ENCODE data around the gene LYRM2.
A peak's percentile ranks its signal among the peaks of the same experiment; 100 is the strongest.

Gene LYRM2

DNA sequence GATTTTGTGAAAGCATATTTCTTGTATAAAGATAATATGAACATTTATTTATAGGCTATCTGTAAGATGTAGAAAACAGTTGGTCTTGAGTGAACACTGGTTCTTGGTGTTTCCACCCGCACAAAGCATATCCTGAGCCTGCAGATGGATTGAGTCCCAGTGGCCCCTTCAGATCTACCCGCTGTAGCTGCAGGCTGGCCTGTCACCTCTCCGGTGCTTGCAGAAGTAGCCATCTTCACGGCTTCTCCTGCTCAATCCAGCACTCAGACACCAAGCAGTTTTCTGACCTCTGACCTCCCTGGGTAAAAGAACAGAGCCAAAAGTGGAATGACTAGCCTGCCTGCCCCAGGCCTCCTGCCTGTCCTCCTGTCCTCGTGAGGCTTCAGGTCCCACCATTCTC, 22.7 kb downstream of the LYRM2 start:
- DNase-seq (ENCODE audit: low read depth in 2 of 2) = no peak
- TF ChIP-seq, protein P1, sequence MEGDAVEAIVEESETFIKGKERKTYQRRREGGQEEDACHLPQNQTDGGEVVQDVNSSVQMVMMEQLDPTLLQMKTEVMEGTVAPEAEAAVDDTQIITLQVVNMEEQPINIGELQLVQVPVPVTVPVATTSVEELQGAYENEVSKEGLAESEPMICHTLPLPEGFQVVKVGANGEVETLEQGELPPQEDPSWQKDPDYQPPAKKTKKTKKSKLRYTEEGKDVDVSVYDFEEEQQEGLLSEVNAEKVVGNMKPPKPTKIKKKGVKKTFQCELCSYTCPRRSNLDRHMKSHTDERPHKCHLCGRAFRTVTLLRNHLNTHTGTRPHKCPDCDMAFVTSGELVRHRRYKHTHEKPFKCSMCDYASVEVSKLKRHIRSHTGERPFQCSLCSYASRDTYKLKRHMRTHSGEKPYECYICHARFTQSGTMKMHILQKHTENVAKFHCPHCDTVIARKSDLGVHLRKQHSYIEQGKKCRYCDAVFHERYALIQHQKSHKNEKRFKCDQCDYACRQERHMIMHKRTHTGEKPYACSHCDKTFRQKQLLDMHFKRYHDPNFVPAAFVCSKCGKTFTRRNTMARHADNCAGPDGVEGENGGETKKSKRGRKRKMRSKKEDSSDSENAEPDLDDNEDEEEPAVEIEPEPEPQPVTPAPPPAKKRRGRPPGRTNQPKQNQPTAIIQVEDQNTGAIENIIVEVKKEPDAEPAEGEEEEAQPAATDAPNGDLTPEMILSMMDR (IDR thresholded peaks at IDR 0.05; ENCODE audit: low read depth, low read length) = no peak
- H3K4me3 ChIP-seq (replicated peaks in 1 of 2; ENCODE audit: low read depth in 2 of 2, low read length in 2 of 2) = no peak overlapping the region

DNA sequence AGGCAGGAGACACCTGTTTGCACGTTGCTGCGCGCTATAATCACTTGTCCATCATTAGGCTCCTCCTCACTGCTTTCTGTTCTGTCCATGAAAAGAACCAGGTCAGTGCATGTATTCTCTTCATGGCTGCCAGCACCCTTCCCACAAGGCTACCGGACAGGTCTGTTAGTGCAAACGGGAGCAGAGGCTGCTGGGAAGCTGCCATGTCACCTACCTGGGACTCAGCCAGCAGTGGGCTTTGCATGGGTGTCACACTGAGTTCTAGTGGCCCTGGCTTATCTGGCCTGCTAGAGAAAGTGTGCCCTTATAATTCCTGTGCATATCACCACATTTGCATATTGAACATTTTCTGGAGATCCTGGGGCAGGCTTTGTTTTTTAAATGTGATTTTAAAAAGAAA, 24.8 kb downstream of the LYRM2 start:
- H3K4me3 ChIP-seq (replicated peaks in 1 of 2; ENCODE audit: low read depth in 2 of 2, low read length in 2 of 2) = no peak overlapping the region
- DNase-seq (ENCODE audit: low read depth in 2 of 2) = no peak
- TF ChIP-seq, protein P1 (IDR thresholded peaks at IDR 0.05; ENCODE audit: low read depth, low read length) = no peak

DNA sequence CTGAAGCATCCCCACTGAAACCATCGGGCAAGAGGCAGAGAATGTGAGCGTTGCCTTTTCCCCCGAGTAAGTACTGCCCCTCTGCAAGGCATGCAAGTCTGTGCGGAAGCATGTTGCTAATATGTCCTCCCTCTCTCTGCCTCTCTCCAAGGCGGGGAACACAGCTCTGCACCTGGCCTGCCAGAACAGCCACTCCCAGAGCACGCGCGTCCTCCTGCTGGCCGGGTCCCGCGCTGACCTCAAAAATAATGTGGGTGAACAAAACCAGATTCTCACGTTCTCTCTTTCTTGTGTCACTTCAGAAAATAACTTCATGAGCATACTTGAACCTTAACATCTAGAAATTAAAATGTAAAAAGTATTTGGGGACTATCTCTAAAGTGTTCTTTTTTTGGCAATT, 26.4 kb downstream of the LYRM2 start:
- no peak overlapping the region for H3K4me3 ChIP-seq (replicated peaks in 1 of 2; ENCODE audit: low read depth in 2 of 2, low read length in 2 of 2)
- TF ChIP-seq, protein P1 (IDR thresholded peaks at IDR 0.05; ENCODE audit: low read depth, low read length) = no peak
- no peak for DNase-seq (ENCODE audit: low read depth in 2 of 2)

DNA sequence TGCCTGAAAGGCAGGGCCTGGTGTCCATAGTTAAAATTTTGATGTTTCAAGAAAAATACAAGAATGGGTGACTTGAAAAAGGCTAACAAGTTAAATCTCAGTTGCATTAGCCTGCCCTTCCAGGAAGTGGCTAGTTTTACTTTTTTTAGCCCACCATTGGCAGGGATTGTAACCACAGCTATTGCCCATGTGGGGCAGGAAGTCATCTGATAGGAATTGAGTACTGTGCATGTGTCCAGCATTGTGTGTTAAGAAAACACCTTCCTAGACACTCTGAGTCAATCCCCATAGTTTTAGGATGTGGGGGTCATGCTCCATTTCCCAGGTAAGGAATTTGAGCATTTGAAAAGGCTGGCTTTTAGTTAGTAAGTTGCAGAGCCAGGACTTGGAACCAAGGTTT, 26.9 kb downstream of the LYRM2 start:
- H3K4me3 ChIP-seq (replicated peaks in 1 of 2; ENCODE audit: low read depth in 2 of 2, low read length in 2 of 2) = no peak overlapping the region
- peak; percentile 13 to 19 for DNase-seq (ENCODE audit: low read depth in 2 of 2)
- TF ChIP-seq, protein P1 (IDR thresholded peaks at IDR 0.05; ENCODE audit: low read depth, low read length) = no peak

- H3K4me3 ChIP-seq (replicated peaks in 1 of 2; ENCODE audit: low read depth in 2 of 2, low read length in 2 of 2) = no peak overlapping the region
- peak; percentile 56 to 58 for DNase-seq (ENCODE audit: low read depth in 2 of 2)
- TF ChIP-seq, protein P1 (IDR thresholded peaks at IDR 0.05; ENCODE audit: low read depth, low read length) = peak; percentile 83
These were observed 28.4 kb downstream of the LYRM2 start for GRCh38 chr6:89610149-89610642.

GRCh38 chr6:89605861-89606260, 32.7 kb downstream of the LYRM2 start:
- TF ChIP-seq, protein P1 (IDR thresholded peaks at IDR 0.05; ENCODE audit: low read depth, low read length) = no peak
- no peak for DNase-seq (ENCODE audit: low read depth in 2 of 2)
- H3K4me3 ChIP-seq (replicated peaks in 1 of 2; ENCODE audit: low read depth in 2 of 2, low read length in 2 of 2) = no peak overlapping the region

- TF ChIP-seq, protein P1 (IDR thresholded peaks at IDR 0.05; ENCODE audit: low read depth, low read length) = no peak
- H3K4me3 ChIP-seq (replicated peaks in 1 of 2; ENCODE audit: low read depth in 2 of 2, low read length in 2 of 2) = no peak overlapping the region
- DNase-seq (ENCODE audit: low read depth in 2 of 2) = no peak
These were observed 33.9 kb downstream of the LYRM2 start for GRCh38 chr6:89604653-89605052.

Measured in cardiac fibroblast (primary cell).